Activated T-cell treated with anti-CD3 and anti-CD28 coated beads, Interleukin-2, amount 50 U/mL, for 24 hours (primary cell): Measurements from ENCODE around the gene ACTL8.

ENCODE experiments used
- DNase-seq: peaks from one replicate; pipeline ENCODE4 v3.0.0-alpha.2; 2020
- H3K27ac Mint-ChIP-seq: 2 replicates; pipeline ENCODE4 v1.8.0; 2020; ENCODE audit warnings: mild to moderate bottlenecking, mixed read lengths
- H3K27me3 Mint-ChIP-seq: 2 replicates; pipeline ENCODE4 v1.8.0; 2020; ENCODE audit warnings: mixed read lengths
- H3K36me3 Mint-ChIP-seq: 2 replicates; pipeline ENCODE4 v1.8.0; 2020; ENCODE audit warnings: low read depth, mixed read lengths
- H3K4me1 Mint-ChIP-seq: 2 replicates; pipeline ENCODE4 v1.8.0; 2020; ENCODE audit warnings: low read depth, mixed read lengths
- H3K4me3 Mint-ChIP-seq: 2 replicates; pipeline ENCODE4 v1.8.0; 2020; ENCODE audit warnings: mild to moderate bottlenecking, moderate library complexity, mixed read lengths
- H3K9me3 Mint-ChIP-seq: 2 replicates; pipeline ENCODE4 v1.8.0; 2020; ENCODE audit warnings: mixed read lengths

The ACTL8 gene

DNA sequence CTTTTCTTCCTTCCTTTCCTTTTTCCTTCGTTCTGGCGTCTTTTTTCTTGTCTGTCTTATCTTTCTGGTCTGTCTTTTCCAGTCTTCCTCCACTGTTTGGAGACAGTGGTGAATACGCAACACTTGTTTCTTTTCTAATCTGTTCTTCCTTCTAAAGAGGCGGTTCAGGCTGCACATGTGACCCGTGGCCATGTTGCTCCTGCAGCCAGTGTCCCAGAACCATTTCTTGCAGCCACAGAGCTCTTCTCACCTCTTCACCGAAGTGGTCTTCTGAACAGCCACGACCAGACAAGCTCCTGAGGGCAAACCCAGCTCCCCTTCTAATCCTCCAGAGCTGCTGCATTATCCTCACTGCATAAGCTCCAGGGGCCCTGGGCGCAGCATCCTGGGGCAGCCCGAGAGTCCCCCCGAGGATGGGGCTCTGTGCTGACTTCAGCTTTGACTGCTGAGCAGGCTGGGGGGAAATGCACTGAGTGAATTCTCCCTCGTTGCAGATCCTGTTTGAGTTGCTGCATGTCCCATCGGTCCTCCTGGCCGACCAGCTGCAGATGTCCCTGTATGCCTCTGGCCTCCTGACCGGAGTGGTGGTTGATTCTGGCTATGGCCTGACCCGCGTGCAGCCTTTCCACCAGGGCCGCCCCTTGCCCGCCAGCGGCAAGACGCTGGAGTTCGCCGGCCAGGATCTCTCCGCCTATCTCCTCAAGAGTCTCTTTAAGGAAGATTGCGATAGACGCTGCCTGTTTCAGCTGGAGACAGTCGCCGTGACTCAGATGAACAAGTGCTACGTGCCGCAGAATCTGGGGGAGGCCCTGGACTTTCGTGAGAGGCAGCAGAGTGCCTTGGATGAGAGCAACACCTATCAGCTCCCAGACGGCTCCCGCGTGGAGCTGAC lies 70.4 kb downstream of the ACTL8 start:
- Mint-ChIP-seq H3K27me3 (peaks cover 49% of the 10 kb centered on the region), H3K27ac (no peak overlapping the region)

DNA sequence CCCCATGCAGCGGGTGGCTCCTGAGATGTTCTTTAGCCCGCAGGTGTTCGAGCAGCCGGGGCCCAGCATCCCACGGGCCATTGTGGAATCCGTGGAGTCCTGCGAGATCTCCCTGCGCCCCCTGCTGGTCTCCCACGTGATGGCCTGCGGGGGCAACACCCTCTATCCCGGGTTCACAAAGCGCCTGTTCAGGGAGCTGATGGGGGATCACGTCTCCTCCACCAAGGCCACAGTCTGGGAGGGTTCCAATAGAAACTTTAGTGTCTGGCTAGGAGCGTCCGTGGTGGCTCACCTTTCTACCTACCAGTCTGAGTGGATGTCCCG lies 71.0 kb downstream of the ACTL8 start:
- Mint-ChIP-seq H3K27ac (no peak overlapping the region), H3K9me3 (no peaks in the 10 kb centered on the region), H3K36me3 (no peaks in the 10 kb centered on the region), H3K27me3 (peaks cover 52% of the 10 kb centered on the region), H3K4me1 (no peaks in the 10 kb centered on the region), H3K4me3 (no peak overlapping the region)
- no peak for DNase-seq

More for the DNA sequence above, 70.4 kb downstream of the ACTL8 start:
- Mint-ChIP-seq H3K4me1 (no peaks in the 10 kb centered on the region), H3K9me3 (no peaks in the 10 kb centered on the region), H3K4me3 (no peak overlapping the region), H3K36me3 (no peaks in the 10 kb centered on the region)
- no peak for DNase-seq

DNA sequence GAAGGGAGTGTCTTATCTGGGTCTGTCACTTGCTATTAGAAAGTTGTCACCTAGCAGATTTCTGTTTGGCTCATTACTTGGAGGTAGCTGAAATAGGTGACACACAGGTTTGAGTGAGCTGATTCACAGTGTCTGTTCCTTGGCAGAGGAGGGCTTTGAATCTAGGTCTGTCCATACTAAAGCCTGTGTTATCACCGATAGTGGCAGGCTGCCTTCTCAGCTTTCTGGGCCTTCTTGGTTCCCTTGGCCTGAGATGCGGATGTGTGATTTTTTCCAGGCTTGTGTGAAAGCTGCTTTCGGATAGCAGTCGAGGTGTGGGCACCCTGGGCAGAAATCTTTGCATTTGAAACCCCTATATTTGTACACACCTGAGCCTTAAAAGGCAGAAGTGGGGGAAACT lies 73.9 kb downstream of the ACTL8 start:
- Mint-ChIP-seq H3K9me3 (no peaks in the 10 kb centered on the region), H3K27ac (no peak overlapping the region), H3K4me3 (no peak overlapping the region), H3K4me1 (no peaks in the 10 kb centered on the region), H3K27me3 (peaks cover 48% of the 10 kb centered on the region), H3K36me3 (no peaks in the 10 kb centered on the region)
- no peak for DNase-seq

DNA sequence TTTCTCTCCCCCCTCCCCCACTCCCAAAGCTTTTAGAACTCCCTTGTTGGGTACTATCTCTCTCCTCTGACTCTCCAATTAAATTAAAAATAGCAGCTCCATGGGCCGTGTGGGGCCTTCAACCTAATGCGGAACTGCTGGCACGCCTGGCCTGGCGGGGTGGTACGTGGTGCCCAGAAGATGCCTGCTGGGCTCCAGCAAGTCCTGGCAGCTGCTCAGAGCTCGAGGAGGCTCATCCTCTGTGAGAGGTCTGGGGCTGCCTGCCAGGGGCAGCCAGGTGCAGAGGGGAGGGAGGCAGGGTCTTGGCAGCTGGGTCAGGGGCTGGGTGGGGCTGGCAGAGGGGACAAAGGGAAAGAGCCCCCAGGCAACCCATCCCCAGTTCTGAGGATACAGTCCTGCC lies 74.4 kb downstream of the ACTL8 start:
- DNase-seq, result no peak
- Mint-ChIP-seq H3K4me3 (no peak overlapping the region), H3K27ac (no peak overlapping the region), H3K9me3 (no peaks in the 10 kb centered on the region), H3K4me1 (no peaks in the 10 kb centered on the region), H3K36me3 (no peaks in the 10 kb centered on the region), H3K27me3 (peaks cover 49% of the 10 kb centered on the region)

DNA sequence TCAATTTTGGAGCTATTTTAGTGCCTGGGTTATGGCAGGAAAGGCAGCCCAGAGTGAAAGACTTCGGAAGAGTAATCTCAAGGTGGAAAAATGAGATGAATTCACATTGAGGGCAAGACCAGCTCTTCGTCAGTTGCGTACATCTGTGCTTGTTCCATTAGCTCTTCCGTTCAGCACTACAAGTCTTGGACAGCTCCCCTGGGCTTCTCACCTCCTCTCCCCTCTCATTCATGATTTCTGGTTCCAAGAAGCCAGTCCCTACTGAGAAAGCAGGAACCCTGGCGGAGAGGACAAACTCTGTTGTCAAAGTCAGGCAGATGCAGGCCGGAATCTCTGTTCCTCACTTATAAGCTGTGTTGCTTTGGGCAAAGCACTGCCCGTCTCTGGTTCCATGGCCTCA lies 76.5 kb downstream of the ACTL8 start:
- Mint-ChIP-seq H3K27ac (no peak overlapping the region), H3K36me3 (no peaks in the 10 kb centered on the region), H3K4me3 (no peak overlapping the region), H3K9me3 (no peaks in the 10 kb centered on the region), H3K27me3 (peaks cover 46% of the 10 kb centered on the region), H3K4me1 (no peaks in the 10 kb centered on the region)
- DNase-seq, result no peak

DNA sequence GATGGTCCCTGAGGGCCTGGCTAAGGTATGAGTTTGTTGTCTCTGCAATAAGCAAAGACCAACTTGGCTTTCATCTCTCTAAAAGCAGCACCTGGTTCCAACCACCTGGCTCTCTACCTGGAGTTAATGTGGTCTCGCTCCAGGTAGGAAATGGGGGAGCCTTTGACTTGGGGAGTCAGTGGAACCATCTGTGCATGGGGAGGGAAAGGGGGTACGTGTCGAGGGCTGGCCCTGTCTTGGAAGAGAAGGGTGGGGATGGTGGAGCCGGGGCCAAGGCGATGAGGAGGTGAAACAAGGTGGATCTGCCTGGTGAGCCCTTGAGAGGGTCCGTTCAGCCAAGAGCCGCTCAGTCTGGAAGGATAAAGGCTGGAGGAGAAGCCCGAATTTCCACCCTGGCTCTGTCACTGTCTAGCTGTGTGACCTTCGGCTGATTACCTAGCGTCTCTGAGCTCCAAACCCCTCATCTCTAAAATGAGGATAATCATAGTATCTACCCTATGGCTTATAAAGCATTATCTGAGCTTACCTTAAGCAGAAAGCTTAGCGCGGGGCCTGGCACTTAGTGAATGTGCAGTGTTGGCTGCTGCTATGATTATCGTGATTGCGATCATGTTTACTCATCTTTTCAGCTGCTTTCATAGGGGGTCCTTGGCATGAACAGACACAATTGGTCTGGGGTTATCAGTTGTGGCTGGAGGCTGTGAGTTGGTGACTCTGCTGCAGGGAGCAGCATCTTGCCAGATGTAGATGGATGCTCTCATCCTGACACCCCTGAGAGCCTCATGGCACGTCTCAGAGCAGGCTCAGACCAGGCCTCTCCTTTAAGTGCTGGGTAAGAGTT lies 78.7 kb downstream of the ACTL8 start:
- Mint-ChIP-seq H3K4me1 (no peaks in the 10 kb centered on the region), H3K36me3 (no peaks in the 10 kb centered on the region), H3K27ac (no peak overlapping the region), H3K4me3 (no peak overlapping the region), H3K27me3 (peaks cover 31% of the 10 kb centered on the region), H3K9me3 (no peaks in the 10 kb centered on the region)
- DNase-seq, result no peak

DNA sequence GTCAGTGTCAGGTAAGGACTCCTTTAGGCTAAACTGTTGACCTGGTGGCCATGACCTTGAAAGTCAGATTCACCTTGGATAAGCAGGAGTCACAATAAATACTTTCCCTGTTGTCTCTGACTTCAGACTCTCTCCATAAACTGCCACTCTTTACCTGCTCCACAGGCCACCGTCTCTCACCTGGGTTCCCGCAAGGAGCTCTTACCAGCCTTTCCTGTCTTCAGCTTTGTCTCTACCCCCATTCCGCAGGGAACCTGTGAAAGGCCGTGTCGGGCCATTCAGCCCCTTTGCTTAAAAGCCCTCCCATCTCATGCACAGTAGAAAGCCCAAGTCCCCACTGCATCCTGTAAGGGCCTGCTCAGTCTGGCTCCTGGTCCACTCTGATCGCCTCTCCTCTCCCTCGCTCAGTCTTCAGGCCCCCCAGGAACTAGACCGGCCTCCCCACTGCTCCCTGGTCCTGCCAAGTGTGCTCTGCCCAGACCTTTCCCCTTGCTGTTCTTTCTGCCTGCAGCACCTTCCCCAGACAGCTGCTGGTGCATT lies 79.5 kb downstream of the ACTL8 start:
- Mint-ChIP-seq H3K36me3 (no peaks in the 10 kb centered on the region), H3K9me3 (no peaks in the 10 kb centered on the region), H3K4me3 (no peak overlapping the region), H3K27ac (no peak overlapping the region), H3K27me3 (peaks cover 26% of the 10 kb centered on the region), H3K4me1 (no peaks in the 10 kb centered on the region)
- DNase-seq, result no peak

DNA sequence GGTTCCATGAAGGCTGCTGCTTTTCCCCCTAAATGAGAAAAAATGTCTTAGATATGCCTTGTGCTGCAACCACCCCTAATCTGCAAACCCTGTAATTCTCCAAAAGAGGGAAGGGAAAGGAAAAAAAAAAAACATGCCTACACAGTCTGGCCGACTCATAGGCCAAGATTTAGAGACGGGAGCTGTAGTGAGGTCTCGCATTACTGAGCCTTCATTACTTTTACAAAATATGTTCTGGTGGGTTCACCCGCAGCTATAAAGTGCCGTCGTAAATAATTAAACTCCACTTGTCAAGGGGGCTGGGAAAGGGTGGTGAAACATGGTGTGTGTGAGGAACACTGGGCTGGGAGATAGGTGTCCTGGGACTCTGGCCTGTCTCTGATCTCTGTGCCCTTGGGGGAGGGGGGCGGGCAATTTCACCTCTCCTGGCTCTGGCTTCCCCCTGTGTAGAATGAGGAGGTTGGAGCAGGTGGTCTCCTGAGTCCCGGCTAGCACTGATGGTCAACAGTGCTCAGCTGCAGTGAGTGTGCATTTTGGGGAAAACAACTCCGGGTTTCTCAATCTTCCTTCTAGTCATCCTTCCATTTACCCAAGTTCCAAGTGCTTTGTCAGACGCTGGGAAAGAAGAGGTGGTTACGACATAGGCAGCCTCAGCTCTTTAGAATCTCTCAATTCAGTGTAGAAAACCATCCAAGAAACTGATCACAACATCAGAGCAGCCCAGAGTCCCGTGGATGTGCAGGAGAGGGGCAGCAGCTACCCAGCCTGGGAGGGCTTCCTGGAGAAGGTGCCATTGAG lies 82.3 kb downstream of the ACTL8 start:
- H3K27ac Mint-ChIP-seq, result no peak overlapping the region
- DNase-seq, result no peak
- no peak overlapping the region for H3K4me3 Mint-ChIP-seq
- H3K9me3 Mint-ChIP-seq, result no peaks in the 10 kb centered on the region
- peaks cover 21% of the 10 kb centered on the region for H3K27me3 Mint-ChIP-seq
- no peaks in the 10 kb centered on the region for H3K36me3 Mint-ChIP-seq
- H3K4me1 Mint-ChIP-seq, result no peaks in the 10 kb centered on the region

DNA sequence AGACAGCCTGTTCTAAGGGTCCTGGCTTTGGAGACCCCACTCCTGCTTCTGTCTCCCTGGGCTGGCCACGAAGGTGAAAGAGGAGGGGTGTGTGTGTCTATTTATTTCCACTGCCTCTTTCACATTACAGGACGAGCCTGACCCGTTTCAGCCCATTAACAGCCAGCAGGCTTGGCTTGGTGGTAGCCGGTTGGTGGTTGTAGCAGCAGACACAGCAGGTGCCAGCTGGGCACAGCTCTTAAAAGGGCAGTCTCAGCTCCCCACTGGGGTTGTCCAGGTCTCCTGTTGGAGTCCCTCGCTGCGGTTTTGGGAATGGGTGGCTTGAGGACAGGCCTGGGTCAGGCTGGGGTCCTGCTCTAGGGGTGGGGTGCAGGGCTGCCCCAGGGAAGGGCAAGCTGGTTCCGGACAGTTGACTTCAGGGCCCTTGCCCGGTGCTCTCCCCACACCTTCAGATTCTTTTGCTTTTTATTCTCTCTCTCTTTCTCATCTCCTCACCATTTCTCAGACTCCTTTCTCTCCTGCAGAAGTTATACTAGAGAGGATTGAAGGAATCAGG lies 84.6 kb downstream of the ACTL8 start:
- Mint-ChIP-seq H3K9me3 (no peaks in the 10 kb centered on the region), H3K4me1 (no peaks in the 10 kb centered on the region), H3K27me3 (peaks cover 34% of the 10 kb centered on the region), H3K27ac (no peak overlapping the region), H3K36me3 (no peaks in the 10 kb centered on the region), H3K4me3 (no peak overlapping the region)
- no peak for DNase-seq

DNA sequence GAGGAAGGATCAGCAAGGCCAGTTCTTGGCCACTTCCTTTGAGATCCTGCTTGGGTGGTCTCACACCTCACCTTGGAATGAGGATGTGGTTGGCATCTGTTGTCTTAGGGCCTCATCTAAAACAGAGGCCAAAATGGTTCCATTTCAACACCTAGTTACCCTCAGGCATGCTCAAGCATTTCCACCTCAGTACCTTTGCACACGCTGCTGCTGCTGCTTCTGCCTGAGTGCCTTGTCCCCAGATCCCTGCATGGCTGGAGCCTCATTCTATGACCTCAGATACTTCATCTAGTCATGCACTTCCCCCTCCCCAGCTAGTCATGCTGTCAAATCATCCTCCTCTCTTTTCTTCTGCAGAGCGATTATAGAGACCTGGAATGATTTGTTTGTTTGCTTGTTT lies 86.8 kb downstream of the ACTL8 start:
- Mint-ChIP-seq H3K4me1 (no peaks in the 10 kb centered on the region), H3K9me3 (no peaks in the 10 kb centered on the region), H3K27ac (no peak overlapping the region), H3K36me3 (no peaks in the 10 kb centered on the region), H3K27me3 (peaks cover 34% of the 10 kb centered on the region), H3K4me3 (no peak overlapping the region)
- no peak for DNase-seq

DNA sequence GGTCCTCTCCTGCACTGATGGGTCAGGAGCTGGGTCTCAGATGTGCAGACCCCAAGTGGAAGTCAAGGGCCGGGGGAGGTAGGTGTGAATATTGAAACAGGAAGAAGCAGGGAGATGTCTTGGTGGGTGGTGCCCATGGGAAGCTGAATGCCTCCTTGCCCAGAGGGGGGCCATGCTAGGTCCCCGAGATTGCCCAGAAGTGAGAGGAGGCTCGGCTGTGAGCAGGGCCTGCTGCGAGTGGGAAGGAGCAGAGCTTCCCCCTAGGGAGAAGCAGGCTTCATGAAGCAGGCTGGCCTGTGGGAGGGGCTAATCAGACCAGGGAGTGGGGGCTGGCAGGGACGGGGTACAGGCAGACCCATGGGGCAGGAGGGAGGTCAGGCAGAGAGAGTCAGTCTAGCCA lies 87.6 kb downstream of the ACTL8 start:
- Mint-ChIP-seq H3K27me3 (peaks cover 33% of the 10 kb centered on the region), H3K36me3 (no peaks in the 10 kb centered on the region), H3K4me3 (no peak overlapping the region), H3K9me3 (no peaks in the 10 kb centered on the region), H3K27ac (no peak overlapping the region), H3K4me1 (no peaks in the 10 kb centered on the region)
- DNase-seq, result no peak

DNA sequence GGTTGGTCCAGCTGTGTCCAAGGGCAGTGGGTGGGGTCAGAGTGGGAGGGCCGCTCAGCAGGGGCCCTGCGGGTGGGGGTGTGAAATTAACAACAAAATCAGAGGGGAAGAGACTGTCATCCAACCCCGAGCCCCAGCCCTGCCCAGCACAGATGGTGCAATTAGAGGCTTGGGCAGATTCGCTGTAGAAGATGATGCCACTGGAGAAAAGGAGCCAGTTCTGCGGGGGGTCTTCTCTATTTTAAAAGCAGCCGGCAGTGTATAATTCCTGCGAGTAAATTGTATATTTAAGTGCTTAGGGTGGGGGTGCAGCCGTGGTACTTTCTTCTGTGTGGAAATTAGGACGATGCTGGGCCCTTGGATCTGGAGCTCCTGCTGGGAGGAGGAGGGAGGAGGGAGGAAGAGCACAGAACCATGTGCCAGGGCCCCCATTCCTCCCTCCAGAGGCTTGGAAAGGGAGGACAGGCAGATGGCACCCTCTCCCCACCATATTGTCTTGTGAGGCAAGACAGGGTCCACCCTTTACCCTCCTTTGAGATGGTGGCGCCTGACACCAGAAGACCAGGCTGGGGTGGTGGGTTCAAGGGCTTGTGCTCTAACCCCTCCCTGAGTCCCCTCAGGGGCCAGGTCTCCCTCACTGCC lies 89.2 kb downstream of the ACTL8 start:
- no peak overlapping the region for H3K4me3 Mint-ChIP-seq
- H3K27ac Mint-ChIP-seq, result no peak overlapping the region
- no peaks in the 10 kb centered on the region for H3K9me3 Mint-ChIP-seq
- no peaks in the 10 kb centered on the region for H3K4me1 Mint-ChIP-seq
- H3K27me3 Mint-ChIP-seq, result peaks cover 33% of the 10 kb centered on the region
- H3K36me3 Mint-ChIP-seq, result no peaks in the 10 kb centered on the region
- no peak for DNase-seq

DNA sequence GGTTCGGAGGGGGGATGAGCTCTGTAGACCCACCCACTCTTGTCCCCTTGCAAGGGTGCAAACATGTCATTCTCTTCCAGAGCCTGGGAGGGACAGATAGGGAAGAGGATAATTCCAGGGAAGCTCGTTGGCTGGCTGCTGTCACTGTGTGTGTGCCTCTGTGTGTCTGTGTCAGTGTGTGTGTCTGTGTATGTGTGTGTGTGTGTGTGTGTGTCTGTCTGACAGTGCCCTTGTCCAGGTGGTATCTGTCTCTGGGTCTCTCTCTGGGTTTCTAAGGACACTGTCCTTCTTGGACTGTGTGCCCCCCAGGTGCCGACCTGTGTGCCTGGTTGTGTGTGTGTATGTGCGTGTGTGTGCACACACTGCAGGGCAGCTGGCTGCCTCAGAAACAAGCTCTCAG lies 90.5 kb downstream of the ACTL8 start:
- DNase-seq, result no peak
- no peak overlapping the region for H3K27ac Mint-ChIP-seq
- H3K4me3 Mint-ChIP-seq, result no peak overlapping the region
- H3K9me3 Mint-ChIP-seq, result no peaks in the 10 kb centered on the region
- no peaks in the 10 kb centered on the region for H3K4me1 Mint-ChIP-seq
- no peaks in the 10 kb centered on the region for H3K36me3 Mint-ChIP-seq
- peaks cover 36% of the 10 kb centered on the region for H3K27me3 Mint-ChIP-seq

DNA sequence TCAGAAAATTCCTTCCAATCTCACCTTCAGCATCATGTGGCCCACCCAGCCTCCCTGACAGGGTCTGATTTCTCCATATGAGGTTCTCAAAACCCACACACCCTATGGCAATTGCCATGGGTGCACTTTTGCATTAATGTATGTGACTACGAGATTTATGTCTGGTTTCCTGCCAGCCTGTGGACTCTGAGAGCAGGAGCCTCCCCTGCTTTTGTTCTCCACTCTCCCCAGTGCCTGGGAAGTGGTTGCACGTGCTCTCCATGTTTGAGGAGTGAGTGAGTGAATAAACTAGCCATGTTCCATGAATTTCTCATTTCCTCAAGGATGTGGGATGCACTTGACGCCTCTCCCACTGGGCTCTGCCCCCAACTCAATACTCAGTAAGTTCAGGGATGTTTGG lies 91.2 kb downstream of the ACTL8 start:
- no peaks in the 10 kb centered on the region for H3K9me3 Mint-ChIP-seq
- H3K27ac Mint-ChIP-seq, result no peak overlapping the region
- DNase-seq, result no peak
- H3K36me3 Mint-ChIP-seq, result no peaks in the 10 kb centered on the region
- peaks cover 36% of the 10 kb centered on the region for H3K27me3 Mint-ChIP-seq
- no peaks in the 10 kb centered on the region for H3K4me1 Mint-ChIP-seq
- H3K4me3 Mint-ChIP-seq, result no peak overlapping the region
